NB4 (cell line): ENCODE data around the gene PRR36.

Experiments used
- CTCF ChIP-seq: IDR thresholded peaks from one replicate; pipeline ENCODE4 v1.5.1; 2012; ENCODE audit warnings: low read depth, low read length
- MYC ChIP-seq: IDR thresholded peaks from 2 replicates; pipeline ENCODE4 v1.6.1; 2011; ENCODE audit warnings: low read depth, low read length
- TF ChIP-seq, protein P1 (sequence below): IDR thresholded peaks from 2 replicates; pipeline ENCODE4 v1.6.1; 2011; ENCODE audit warnings: low read depth, low read length

- TF ChIP-seq CTCF: no peak
- TF ChIP-seq, protein P1, sequence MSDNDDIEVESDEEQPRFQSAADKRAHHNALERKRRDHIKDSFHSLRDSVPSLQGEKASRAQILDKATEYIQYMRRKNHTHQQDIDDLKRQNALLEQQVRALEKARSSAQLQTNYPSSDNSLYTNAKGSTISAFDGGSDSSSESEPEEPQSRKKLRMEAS: no peak
- no peak for TF ChIP-seq MYC
Observed at GRCh38 chr19:7862413-7862951, 11.7 kb downstream of the PRR36 start.
